ENCODE data around the gene CHADL.

Gene CHADL

GRCh38 chr22:41239443-41240128 lies 1.1 kb downstream of the CHADL start:
- TF ChIP-seq POLR2A (IDR thresholded peaks at IDR 0.05; ENCODE audit: extremely low read depth, insufficient read length) (no peak), CTCF (IDR thresholded peaks at IDR 0.05; ENCODE audit: low read depth, low read length) (no peak), MYC (IDR thresholded peaks at IDR 0.05; ENCODE audit: low read depth, low read length) (no peak), MAX (IDR thresholded peaks at IDR 0.05; ENCODE audit: low read depth, low read length) (no peak)
- H3K4me3 ChIP-seq (ENCODE audit: low read depth, low read length), result no peak overlapping the region
- no peak for DNase-seq (ENCODE audit: low read depth)

GRCh38 chr22:41238570-41239442 lies 1.9 kb downstream of the CHADL start:
- no peak overlapping the region for H3K4me3 ChIP-seq (ENCODE audit: low read depth, low read length)
- TF ChIP-seq MYC (IDR thresholded peaks at IDR 0.05; ENCODE audit: low read depth, low read length), result no peak
- TF ChIP-seq MAX (IDR thresholded peaks at IDR 0.05; ENCODE audit: low read depth, low read length), result no peak
- TF ChIP-seq CTCF (IDR thresholded peaks at IDR 0.05; ENCODE audit: low read depth, low read length), result no peak
- no peak for TF ChIP-seq POLR2A (IDR thresholded peaks at IDR 0.05; ENCODE audit: extremely low read depth, insufficient read length)
- DNase-seq (ENCODE audit: low read depth), result no peak

- H3K4me3 ChIP-seq (ENCODE audit: low read depth, low read length), result no peak overlapping the region
- DNase-seq (ENCODE audit: low read depth), result peak; percentile 64
- TF ChIP-seq MYC (IDR thresholded peaks at IDR 0.05; ENCODE audit: low read depth, low read length), result no peak
- peak; percentile 21 for TF ChIP-seq CTCF (IDR thresholded peaks at IDR 0.05; ENCODE audit: low read depth, low read length)
Observed at GRCh38 chr22:41237707-41238569, 2.8 kb downstream of the CHADL start.

GRCh38 chr22:41237036-41237706 lies 3.6 kb downstream of the CHADL start:
- DNase-seq (ENCODE audit: low read depth), result no peak
- no peak overlapping the region for H3K4me3 ChIP-seq (ENCODE audit: low read depth, low read length)
- TF ChIP-seq MYC (IDR thresholded peaks at IDR 0.05; ENCODE audit: low read depth, low read length), result no peak
- no peak for TF ChIP-seq MAX (IDR thresholded peaks at IDR 0.05; ENCODE audit: low read depth, low read length)
- no peak for TF ChIP-seq CTCF (IDR thresholded peaks at IDR 0.05; ENCODE audit: low read depth, low read length)
- TF ChIP-seq POLR2A (IDR thresholded peaks at IDR 0.05; ENCODE audit: extremely low read depth, insufficient read length), result no peak
